GM19193 (cell line): ENCODE data around the gene ZFAND6.

Experiments
- POLR2A ChIP-seq: IDR thresholded peaks from 4 replicates; pipeline ENCODE4 v1.6.1; 2011; ENCODE audit not compliant: insufficient read depth, insufficient read length; ENCODE audit errors: extremely low read depth

ZFAND6 gene

DNA sequence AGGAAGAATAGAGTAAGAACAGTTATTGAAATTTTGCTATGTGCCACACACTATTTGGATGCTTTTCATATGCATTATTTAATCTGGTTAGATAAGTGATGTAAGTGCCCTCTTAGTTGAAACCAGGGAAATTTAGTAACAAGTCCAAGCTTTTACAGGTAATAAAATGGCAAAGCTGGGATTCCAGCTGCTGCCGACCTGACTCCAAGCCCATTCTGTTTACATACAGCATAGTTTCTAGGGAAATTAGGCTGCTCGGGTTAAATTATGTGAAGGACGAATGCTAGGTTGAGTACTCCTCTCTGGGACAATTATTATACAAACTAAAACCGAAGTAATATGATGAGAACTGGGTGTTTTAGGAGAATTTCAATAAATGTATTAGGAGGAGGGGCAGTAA is 54.6 kb downstream of the ZFAND6 start:
- TF ChIP-seq POLR2A, result no peak

DNA sequence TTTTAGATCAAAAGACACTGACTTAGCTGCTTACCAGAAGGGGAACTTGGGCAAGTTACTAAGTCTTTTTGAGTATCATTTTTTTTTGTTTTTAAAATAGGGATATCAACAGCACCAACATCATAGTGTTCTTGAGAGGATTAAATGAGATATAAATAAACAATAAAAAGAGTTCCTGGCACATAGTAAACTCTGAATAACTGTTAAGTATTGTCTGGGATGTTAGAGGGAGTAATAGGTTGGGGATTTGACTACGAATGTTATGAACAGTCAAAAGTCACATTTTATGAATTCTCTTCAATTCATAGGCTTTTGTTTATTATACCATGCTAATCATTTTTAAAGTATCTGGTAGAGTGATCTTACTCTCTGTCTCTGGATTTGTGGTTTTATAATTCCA is 55.5 kb downstream of the ZFAND6 start:
- no peak for TF ChIP-seq POLR2A

DNA sequence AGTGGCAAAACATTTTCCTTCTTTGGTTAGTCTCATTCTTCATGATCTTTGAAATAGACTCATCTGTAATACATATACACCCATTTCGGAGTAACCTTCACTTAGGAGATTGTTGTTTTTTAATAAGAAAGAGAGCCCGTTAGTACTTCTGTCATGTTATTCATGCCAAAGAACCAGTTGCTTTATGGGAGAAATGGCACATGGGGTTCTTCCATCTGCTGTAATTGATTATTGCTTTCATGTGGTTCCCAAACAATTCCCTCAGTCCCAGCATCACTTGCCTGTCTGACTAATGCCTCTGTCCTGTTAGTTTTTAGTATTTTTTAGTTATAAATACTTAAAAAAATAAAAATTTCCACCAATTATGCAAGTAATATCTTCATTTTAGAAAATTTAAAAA is 59.5 kb downstream of the ZFAND6 start:
- TF ChIP-seq POLR2A, result no peak

DNA sequence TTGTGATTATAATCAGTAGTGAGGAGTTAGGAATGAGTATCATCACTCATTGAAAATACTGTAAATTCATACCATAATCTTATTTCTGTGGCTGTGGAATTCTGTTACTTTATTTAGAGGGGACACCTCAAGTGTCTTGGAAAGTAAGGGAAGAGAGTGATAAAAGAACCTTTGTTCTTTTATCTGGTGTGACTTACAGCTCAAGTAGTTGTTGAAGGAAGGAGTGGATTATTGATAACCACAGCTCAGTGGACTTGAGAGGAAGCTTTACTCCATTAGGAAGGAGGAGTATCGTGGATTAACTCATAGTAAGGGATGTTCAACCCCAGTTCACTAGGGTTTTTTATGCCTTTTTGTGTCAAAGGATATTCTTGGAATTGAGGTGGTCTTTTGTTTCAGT is 61.2 kb downstream of the ZFAND6 start:
- TF ChIP-seq POLR2A, result no peak

DNA sequence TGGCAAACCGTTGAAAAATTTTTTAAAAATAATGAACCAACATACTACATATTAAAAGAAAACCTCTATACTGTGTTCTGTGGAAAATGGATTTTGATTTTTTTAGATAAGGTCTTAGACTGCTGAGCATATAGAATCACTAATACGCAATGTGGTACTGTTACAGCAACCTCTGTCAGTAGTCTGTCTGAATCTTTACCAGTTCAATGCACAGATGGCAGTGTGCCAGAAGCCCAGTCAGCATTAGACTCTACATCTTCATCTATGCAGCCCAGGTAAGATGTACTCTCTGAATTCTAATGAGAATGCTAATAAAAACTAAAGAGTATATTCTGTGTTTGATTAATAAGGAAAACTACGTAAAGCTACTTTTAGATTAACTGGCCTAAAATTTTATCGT is 62.1 kb downstream of the ZFAND6 start:
- no peak for TF ChIP-seq POLR2A

DNA sequence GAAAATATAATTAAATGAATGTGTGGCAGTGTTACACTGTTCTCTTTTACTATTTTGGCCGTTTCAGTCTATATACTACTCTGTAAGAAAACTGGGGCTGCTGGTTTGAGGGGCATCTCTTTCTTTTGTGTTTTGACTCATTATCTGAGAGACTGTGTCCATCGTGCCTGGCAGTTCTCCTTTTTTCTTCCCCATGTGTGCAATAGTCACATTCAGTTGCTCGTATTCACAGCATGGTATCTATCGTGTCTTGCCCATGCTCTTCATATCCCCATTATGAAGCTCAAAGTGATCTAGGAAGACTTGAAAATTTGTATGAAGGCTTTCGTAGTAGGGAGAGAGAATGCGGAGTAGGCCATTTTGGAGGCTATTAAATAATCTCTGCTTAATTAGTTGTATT is 63.6 kb downstream of the ZFAND6 start:
- TF ChIP-seq POLR2A, result no peak

DNA sequence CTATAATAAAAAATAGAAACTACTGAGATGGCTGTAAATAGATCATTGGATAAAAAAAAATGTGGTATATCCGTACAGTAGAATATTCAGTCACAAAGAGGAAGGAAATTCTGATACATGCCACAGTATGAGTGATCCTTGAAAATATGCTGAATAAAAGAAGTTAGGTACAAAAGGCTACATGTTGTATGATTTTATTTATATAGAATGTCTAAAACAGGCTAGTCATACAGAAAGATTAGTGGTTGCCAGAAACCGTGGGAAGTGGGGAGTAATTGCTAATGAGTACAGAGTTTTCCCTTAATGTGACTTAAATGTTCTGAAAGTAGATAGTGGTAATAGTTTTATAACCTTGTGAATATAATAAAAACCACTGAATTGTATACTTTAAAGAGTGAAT is 68.4 kb downstream of the ZFAND6 start:
- TF ChIP-seq POLR2A, result no peak

DNA sequence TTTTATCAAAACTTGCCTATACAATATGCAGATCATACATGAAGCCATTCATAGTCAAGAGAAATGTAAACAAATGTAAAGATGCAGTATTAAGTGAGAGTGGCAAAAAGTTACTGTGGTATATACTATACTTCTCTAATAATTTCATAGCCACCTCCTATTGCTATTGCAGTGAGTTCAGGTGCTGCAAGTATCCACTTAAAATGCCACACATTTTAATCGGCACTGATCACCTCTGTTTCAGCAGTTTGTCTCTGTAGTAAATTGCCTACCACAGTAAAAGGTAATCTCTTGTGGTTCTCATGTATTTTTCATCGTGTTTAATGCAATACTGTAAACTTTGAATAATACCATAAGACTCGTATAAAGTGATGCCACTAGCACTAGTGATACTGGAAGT is 72.9 kb downstream of the ZFAND6 start:
- no peak for TF ChIP-seq POLR2A

DNA sequence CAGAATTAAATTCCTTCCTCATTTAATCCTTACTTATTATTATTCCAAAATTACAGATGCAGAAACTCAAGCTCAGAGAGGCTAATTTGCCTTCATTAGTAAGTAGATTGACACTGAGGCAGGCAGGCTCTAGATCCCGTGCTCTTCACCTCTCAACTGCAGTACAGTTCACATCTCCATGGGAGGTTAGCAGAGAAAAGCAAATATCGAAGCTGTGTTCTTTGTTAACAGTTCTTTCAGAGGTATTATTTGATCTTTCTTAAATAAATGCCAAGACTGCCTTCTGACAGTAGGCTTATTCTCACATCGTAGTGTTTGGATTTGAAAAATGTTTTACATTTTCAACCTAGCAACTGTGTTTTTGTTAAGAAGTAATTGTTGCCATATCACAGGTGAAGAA is 77.4 kb downstream of the ZFAND6 start:
- TF ChIP-seq POLR2A, result no peak

DNA sequence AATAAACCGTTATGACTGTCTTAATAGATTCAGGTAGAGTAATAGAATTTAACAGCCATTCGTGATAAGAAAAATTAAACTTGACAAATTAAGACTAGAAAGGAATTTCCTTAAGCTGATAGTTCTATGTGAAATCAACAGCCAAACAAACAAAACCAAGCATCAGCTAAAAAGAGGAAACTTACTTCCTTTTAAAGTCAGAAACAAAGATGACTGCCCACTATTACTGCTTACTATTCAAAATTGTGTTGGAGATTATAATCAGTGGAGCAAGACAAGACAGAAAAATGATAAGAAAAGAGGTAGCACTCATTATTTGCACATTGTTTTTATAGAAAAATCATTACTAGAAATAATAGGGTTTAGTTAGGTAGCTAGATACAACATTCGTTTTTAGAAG is 79.5 kb downstream of the ZFAND6 start:
- TF ChIP-seq POLR2A, result no peak

DNA sequence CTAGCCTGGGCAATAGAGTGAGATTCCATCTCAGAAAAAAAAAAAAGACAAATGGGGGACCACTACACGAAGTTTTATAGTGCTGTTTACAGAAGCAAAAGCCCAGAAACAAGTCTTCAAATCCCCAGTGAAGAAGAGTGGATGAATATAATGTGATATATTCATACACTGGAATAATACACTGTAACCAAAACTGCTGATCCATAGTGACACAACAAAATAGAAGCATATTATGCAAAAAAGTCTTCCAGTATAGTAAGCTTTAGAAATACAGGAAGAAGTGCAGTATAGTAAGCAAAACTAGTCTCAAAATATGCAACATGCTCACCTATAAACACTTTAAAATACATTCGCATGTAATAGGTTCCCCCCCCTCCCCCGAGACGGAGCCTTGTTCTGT is 81.4 kb downstream of the ZFAND6 start:
- TF ChIP-seq POLR2A, result no peak

DNA sequence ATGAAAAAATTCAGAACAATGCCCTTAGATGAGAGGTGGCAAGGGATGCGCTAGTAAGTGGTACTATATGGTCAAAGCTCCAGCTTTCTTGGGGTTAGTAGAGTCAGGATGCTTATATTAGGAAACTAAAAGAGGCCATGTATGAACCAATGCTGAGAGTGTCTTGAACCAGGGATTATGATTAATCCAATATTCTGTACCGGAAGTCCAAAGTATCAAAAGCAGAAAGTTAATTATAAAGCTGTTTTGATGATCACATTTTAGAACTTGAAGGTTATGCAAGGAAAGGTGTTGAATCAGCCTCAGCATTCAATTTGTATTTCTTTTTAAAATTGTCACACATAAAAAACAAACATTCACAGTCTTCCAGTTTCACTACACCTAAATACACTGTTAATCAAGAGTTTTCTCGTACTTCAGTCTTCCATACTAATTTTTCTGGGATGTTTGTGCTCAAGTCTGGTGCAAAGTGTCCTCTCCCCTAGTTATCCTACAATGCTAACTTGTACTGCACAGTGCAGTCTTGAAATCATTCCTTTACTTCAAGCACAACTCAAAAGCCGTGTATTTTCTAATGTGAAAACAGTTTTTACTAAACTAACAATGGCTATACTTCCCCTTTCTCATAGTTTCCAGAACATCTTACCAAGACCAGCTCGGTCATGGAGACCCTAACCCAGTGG is 82.6 kb downstream of the ZFAND6 start:
- TF ChIP-seq POLR2A, result no peak

DNA sequence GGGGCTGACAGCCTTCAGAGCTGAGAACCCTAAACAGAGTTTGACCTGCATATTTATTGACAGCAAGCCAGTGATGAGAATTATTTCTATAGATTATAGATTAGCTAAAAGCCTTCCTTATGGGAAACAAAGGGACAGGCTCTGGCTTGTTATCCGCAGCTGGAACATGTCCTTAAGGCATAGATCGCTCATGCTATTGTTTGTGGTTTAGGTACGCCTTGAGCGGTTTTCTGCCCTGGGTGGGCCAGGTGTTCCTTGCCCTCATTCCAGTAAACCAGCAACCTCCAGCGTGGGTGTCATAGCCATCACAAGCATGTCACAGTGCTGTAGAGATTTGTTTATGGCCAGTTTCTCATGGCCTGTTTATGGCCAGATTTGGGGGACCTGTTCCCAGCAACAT is 83.2 kb downstream of the ZFAND6 start:
- no peak for TF ChIP-seq POLR2A

DNA sequence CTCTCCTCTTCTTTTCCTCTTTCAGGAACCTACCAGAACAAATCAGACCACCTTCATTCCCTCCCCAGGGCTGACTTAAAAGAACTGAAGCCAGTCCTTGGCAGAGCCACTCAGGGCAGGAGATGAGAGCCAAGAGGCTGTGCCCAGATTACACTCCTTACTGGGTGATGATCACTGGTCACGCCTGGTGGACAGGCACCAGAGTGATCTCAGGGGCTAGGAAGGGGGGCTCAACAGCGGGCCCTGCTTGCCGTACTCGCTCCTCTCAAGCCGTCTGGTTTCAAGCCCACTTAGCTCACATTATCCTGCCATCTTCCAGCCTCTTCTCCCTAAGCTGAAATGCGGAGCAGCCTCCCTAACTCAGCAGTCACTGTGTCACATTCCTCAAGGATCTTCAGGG is 91.7 kb downstream of the ZFAND6 start:
- TF ChIP-seq POLR2A, result no peak

DNA sequence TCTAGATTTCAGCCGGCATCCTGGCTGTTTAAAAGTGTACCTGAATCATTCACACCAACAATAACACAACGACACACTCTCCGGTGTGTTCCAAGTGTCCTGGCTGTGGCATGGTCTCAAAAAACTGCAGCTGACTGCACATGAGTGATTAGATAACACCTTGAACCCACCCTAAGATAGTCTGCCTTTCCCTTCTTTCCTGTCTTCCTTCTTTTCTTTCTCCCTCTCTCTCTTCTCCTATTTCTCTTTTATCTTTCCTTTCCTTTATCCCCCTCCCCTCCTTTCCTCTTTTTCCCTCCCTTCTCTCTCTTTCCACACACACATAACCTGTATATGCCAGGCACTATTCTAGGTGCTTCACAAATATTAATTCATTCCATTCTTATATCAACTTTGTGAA is 92.1 kb downstream of the ZFAND6 start:
- no peak for TF ChIP-seq POLR2A

DNA sequence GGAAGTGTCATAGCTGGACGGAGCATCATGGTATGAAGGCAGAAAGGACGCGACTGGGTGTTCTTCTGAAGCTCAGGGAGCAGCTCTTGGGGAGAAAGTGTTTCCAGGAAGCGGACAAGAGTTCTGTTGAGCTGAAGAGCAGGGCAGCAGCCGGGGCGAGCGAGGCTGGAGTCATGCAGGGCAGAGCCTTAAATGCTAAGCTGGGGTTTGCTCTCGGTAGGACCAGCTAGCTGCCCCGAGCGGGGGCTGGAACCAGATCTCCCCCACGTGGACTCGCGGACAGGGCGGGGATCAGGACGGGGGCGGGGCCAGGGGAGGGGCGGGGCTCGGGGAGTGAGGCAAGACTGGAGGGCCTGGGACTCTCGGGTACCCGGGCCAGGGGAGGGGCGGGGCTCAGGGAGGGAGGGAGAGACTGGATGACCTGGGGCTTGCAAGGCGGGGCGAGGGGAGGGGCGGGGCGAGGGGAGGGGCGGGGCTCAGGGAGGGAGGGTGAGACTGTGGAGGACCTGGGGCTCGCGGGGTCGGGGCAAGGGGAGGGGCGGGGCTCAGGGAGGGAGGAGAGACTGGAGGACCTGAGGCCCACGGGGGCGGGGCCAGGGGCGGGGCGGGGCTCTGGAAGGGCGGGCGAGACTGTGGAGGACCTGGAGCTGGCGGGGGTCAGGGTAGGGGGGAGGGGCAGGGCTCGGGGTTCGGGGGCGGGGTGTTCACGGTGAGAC is 92.9 kb downstream of the ZFAND6 start:
- no peak for TF ChIP-seq POLR2A
